Brain microvascular endothelial cell (primary cell): ENCODE data around the gene PPA2.
A peak's percentile ranks its signal among the peaks of the same experiment; 100 is the strongest.

Experiments used
- DNase-seq: peaks from one replicate; pipeline ENCODE4 v3.0.0-alpha.2; 2020
- H3K27ac ChIP-seq: fragments of 250-450 bp; sonication (Bioruptor Pico); 2 replicates; pipeline ENCODE4 v1.5.1; 2020; ENCODE audit warnings: mild to moderate bottlenecking, moderate library complexity
- H3K27me3 ChIP-seq: fragments of 250-450 bp; sonication (Bioruptor Pico); replicated peaks from 2 replicates; pipeline ENCODE4 v1.5.1; 2020; ENCODE audit warnings: mild to moderate bottlenecking
- H3K36me3 ChIP-seq: fragments of 250-450 bp; sonication (Bioruptor Pico); replicated peaks from 2 replicates; pipeline ENCODE4 v1.5.1; 2020; ENCODE audit warnings: mild to moderate bottlenecking
- H3K4me3 ChIP-seq: 2 replicates; pipeline ENCODE4 v1.5.1; 2011; ENCODE audit warnings: low read depth, mild to moderate bottlenecking, control low read depth, low read length, moderate library complexity
- in situ Hi-C: cut with HindIII; loops from 2 replicates; pipeline ENCODE4 v1.10.0; 2017; ENCODE audit warnings: low sequenced_read_pairs, low pct_ligation_motif_present
- TF ChIP-seq, protein P1 (sequence below): IDR thresholded peaks from 2 replicates; pipeline ENCODE4 v1.5.1; 2011; ENCODE audit warnings: low read depth, mild to moderate bottlenecking, moderate library complexity, low read length, control low read depth, inconsistent platforms; ENCODE audit errors: missing control alignments

PPA2 gene

DNA sequence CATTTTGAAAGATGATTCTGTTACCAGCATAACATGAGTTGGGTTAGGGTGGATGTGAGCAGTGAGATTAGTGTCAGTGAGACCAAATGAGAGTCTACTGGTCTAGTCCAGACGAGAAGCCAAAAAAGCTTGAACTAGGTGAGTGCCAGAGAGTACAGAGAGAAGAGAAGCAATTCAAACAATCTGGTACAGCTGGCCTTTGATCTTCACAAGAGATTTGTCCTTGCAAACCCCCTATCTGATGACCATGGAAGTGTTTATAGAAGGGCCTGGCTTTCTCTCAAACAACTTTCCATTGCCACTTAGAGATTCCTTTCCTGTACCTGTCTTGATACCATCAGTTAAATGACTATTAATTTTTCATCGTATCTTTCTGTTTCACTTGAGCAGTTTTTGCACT, 128.5 kb downstream of the PPA2 start:
- no peaks in the 10 kb centered on the region for H3K27me3 ChIP-seq
- no peak overlapping the region for H3K4me3 ChIP-seq
- DNase-seq, result no peak
- no peaks in the 10 kb centered on the region for H3K36me3 ChIP-seq
- TF ChIP-seq, protein P1, sequence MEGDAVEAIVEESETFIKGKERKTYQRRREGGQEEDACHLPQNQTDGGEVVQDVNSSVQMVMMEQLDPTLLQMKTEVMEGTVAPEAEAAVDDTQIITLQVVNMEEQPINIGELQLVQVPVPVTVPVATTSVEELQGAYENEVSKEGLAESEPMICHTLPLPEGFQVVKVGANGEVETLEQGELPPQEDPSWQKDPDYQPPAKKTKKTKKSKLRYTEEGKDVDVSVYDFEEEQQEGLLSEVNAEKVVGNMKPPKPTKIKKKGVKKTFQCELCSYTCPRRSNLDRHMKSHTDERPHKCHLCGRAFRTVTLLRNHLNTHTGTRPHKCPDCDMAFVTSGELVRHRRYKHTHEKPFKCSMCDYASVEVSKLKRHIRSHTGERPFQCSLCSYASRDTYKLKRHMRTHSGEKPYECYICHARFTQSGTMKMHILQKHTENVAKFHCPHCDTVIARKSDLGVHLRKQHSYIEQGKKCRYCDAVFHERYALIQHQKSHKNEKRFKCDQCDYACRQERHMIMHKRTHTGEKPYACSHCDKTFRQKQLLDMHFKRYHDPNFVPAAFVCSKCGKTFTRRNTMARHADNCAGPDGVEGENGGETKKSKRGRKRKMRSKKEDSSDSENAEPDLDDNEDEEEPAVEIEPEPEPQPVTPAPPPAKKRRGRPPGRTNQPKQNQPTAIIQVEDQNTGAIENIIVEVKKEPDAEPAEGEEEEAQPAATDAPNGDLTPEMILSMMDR, result no peak
- no peak overlapping the region for H3K27ac ChIP-seq
- in situ Hi-C loops, result no loop called here

DNA sequence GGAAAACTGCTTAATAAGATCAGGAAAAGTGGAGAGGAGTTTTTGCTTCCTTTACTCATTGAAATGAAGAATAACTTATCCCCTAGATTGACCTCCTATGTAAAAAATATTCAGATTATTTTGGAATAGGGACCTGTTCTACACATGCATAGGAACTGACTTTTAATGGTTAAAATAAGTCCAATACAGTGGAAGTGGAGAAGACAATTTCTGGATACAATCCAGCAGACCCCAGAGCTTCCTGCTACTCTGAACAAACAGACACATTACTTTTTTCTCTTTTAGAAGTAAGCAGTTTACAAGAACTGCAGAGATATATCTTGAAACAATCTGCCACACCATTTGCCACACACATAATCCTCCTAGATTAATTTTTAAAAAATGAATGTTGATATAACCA, 129.7 kb downstream of the PPA2 start:
- TF ChIP-seq, protein P1, result no peak
- H3K27ac ChIP-seq, result no peak overlapping the region
- in situ Hi-C loops, result no loop called here
- DNase-seq, result no peak
- no peak overlapping the region for H3K4me3 ChIP-seq
- H3K36me3 ChIP-seq, result no peaks in the 10 kb centered on the region
- no peaks in the 10 kb centered on the region for H3K27me3 ChIP-seq

GRCh38 chr4:105343146-105343931, 130.5 kb downstream of the PPA2 start:
- no peak overlapping the region for H3K4me3 ChIP-seq
- in situ Hi-C loops, result no loop called here
- H3K27ac ChIP-seq, result no peak overlapping the region
- no peaks in the 10 kb centered on the region for H3K36me3 ChIP-seq
- TF ChIP-seq, protein P1, result no peak
- DNase-seq, result peak; percentile 1
- H3K27me3 ChIP-seq, result no peaks in the 10 kb centered on the region

- H3K27ac ChIP-seq, result no peak overlapping the region
- TF ChIP-seq, protein P1, result no peak
- no peak overlapping the region for H3K4me3 ChIP-seq
- no peak for DNase-seq
- no peaks in the 10 kb centered on the region for H3K36me3 ChIP-seq
- in situ Hi-C loops, result no loop called here
- no peaks in the 10 kb centered on the region for H3K27me3 ChIP-seq
Measured at GRCh38 chr4:105329081-105329480, 144.8 kb downstream of the PPA2 start.

- DNase-seq, result no peak
- Histone ChIP-seq H3K36me3 (no peaks in the 10 kb centered on the region), H3K27me3 (no peaks in the 10 kb centered on the region), H3K27ac (no peak overlapping the region), H3K4me3 (no peak overlapping the region)
- in situ Hi-C loops, result no loop called here
- TF ChIP-seq, protein P1, result no peak
Measured at GRCh38 chr4:105327956-105328355, 145.9 kb downstream of the PPA2 start.

GRCh38 chr4:105327222-105327621, 146.6 kb downstream of the PPA2 start:
- Histone ChIP-seq H3K27ac (no peak overlapping the region), H3K4me3 (no peak overlapping the region), H3K36me3 (no peaks in the 10 kb centered on the region), H3K27me3 (no peaks in the 10 kb centered on the region)
- TF ChIP-seq, protein P1, result no peak
- DNase-seq, result no peak
- in situ Hi-C loops, result no loop called here
